GM18909 (cell line): Measurements from ENCODE around the gene ATP9A.

Experiments
- ATAC-seq: cut with Tn5 transposase; IDR thresholded peaks from one replicate; pipeline ENCODE4 v1.9.1; 2021; ENCODE audit warnings: mild to moderate bottlenecking; ENCODE audit not compliant: unreplicated experiment, poor library complexity

ATP9A gene

GRCh38 chr20:51610761-51611624 is 157.2 kb downstream of the ATP9A start:
- ATAC-seq: no peak

GRCh38 chr20:51610111-51610510 is 158.1 kb downstream of the ATP9A start:
- ATAC-seq: no peak

- no peak for ATAC-seq
Observed at GRCh38 chr20:51609251-51609650, 158.9 kb downstream of the ATP9A start.

GRCh38 chr20:51608061-51608460 is 160.1 kb downstream of the ATP9A start:
- no peak for ATAC-seq

- no peak for ATAC-seq
Observed at GRCh38 chr20:51607170-51607569, 161.0 kb downstream of the ATP9A start.

GRCh38 chr20:51604851-51605250 is 163.3 kb downstream of the ATP9A start:
- ATAC-seq: no peak

GRCh38 chr20:51602131-51602530 is 166.1 kb downstream of the ATP9A start:
- ATAC-seq: no peak

- ATAC-seq: no peak
Observed at GRCh38 chr20:51600950-51601349, 167.2 kb downstream of the ATP9A start.

GRCh38 chr20:51600016-51600420 is 168.2 kb downstream of the ATP9A start:
- ATAC-seq: no peak

GRCh38 chr20:51598556-51598955 is 169.6 kb downstream of the ATP9A start:
- ATAC-seq: no peak

GRCh38 chr20:51597389-51598231 is 170.6 kb downstream of the ATP9A start:
- ATAC-seq: no peak

- ATAC-seq: no peak
Observed at GRCh38 chr20:51596668-51597388, 171.4 kb downstream of the ATP9A start.

GRCh38 chr20:51595744-51596143 is 172.4 kb downstream of the ATP9A start:
- ATAC-seq: no peak

- ATAC-seq: peak; percentile 91
Observed at GRCh38 chr20:51595058-51595532, 173.1 kb downstream of the ATP9A start.

GRCh38 chr20:51594236-51595057 is 173.7 kb downstream of the ATP9A start:
- ATAC-seq: no peak

GRCh38 chr20:51593584-51593983 is 174.6 kb downstream of the ATP9A start:
- no peak for ATAC-seq

- no peak for ATAC-seq
Observed at GRCh38 chr20:51592564-51592963, 175.6 kb downstream of the ATP9A start.

- no peak for ATAC-seq
Observed at GRCh38 chr20:51591871-51592270, 176.3 kb downstream of the ATP9A start.

GRCh38 chr20:51588762-51589161 is 179.4 kb downstream of the ATP9A start:
- ATAC-seq: no peak

- ATAC-seq: no peak
Observed at GRCh38 chr20:51587145-51587544, 181.0 kb downstream of the ATP9A start.
